ENCODE measurements around the gene FLNB.

FLNB gene

DNA sequence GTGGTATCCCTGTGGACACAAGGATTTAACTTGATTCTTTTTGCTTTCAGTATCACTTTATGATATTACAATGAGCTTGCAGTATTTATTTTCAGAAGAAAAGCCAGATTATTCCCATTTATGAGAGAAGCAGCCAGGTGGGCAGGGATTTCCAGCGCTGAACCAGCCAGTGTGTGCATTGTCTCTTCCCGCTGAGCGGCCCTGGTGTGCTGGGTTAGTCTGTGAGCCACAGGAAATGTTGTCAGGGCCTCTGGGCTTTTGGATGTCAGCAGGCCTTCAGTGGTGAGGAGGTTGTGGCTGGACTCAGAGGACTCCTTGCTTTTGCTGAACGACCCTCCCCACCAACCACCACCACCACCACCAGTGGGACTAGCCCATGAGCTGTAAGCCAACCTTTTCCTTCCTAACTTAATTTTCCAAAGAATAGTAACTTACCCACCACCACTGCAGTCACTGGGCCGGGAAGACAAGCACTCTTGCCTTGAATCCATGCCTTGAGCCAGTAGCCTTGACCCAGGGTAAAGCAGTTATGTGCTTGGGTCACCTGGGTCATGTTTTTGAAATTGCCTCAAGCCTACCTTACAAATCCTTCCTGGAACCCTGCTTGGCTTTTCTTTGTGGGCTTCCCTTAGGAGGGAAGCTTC, 33.1 kb downstream of the FLNB start:
- Histone ChIP-seq H3K4me2 (ENCODE audit: low read depth, low read length, poor library complexity, severe bottlenecking) (peak overlapping the region; percentile 61), H3K79me2 (ENCODE audit: insufficient read depth, low read length) (peaks cover 31% of the 10 kb centered on the region; the same call in 1 of the 2 replicates), H3K9me2 (replicated peaks; ENCODE audit: low read depth, low read length) (no peaks in the 10 kb centered on the region), H4K20me1 (ENCODE audit: insufficient read depth, low read length, poor library complexity, severe bottlenecking) (no peaks in the 10 kb centered on the region), H3K4me1 (ENCODE audit: insufficient read depth, low read length, poor library complexity, severe bottlenecking) (peaks cover 52% of the 10 kb centered on the region), H3K27me3 (ENCODE audit: insufficient read depth, low read length, poor library complexity, severe bottlenecking) (no peaks in the 10 kb centered on the region), H3F3A (ENCODE audit: low read depth) (no peaks in the 10 kb centered on the region), H3K36me3 (ENCODE audit: insufficient read depth, low read length) (no peaks in the 10 kb centered on the region), H3K9me3 (ENCODE audit: insufficient read depth, low read depth, low read length) (no peaks in the 10 kb centered on the region), H3K4me3 (ENCODE audit: low read length, poor library complexity, severe bottlenecking) (peak overlapping the region; percentile 27), H3K9ac (ENCODE audit: low read depth, low read length, poor library complexity, severe bottlenecking) (peak overlapping the region; percentile 30), H2AFZ (ENCODE audit: low read length) (no peak overlapping the region)
- TF ChIP-seq, protein P1, sequence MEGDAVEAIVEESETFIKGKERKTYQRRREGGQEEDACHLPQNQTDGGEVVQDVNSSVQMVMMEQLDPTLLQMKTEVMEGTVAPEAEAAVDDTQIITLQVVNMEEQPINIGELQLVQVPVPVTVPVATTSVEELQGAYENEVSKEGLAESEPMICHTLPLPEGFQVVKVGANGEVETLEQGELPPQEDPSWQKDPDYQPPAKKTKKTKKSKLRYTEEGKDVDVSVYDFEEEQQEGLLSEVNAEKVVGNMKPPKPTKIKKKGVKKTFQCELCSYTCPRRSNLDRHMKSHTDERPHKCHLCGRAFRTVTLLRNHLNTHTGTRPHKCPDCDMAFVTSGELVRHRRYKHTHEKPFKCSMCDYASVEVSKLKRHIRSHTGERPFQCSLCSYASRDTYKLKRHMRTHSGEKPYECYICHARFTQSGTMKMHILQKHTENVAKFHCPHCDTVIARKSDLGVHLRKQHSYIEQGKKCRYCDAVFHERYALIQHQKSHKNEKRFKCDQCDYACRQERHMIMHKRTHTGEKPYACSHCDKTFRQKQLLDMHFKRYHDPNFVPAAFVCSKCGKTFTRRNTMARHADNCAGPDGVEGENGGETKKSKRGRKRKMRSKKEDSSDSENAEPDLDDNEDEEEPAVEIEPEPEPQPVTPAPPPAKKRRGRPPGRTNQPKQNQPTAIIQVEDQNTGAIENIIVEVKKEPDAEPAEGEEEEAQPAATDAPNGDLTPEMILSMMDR (conservative IDR thresholded peaks at IDR 0.05; ENCODE audit: low read length) = no peak

DNA sequence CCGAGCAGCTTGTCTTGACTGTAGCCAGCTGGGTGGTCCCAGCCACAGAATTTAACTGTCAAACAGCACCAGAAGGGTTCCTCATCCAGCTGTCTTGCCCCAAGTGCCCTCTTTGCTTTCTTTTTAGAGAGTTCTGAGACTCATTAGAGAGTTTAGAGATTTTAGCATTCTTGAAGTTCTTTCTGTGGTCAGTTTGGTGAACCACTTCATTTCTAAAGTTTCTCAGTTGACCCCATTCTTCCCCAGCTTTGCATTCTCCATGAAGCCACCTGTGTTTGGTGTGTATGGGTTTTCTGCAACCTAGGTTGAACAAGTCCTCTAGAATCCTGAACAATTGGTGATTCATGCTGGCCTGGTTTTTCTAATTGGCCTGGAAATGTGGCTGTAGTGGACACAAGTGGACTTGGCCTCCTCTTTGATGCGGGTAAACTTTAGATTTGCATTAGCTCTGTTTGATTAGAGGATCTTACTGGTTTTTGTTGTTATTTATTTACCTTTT, 33.7 kb downstream of the FLNB start:
- Histone ChIP-seq H3K27me3 (ENCODE audit: insufficient read depth, low read length, poor library complexity, severe bottlenecking) (no peaks in the 10 kb centered on the region), H3K9me3 (ENCODE audit: insufficient read depth, low read depth, low read length) (no peaks in the 10 kb centered on the region), H3K9me2 (replicated peaks; ENCODE audit: low read depth, low read length) (no peaks in the 10 kb centered on the region), H3K4me2 (ENCODE audit: low read depth, low read length, poor library complexity, severe bottlenecking) (peak overlapping the region; percentile 61), H2AFZ (ENCODE audit: low read length) (no peak overlapping the region), H4K20me1 (ENCODE audit: insufficient read depth, low read length, poor library complexity, severe bottlenecking) (no peaks in the 10 kb centered on the region), H3K4me3 (ENCODE audit: low read length, poor library complexity, severe bottlenecking) (peak overlapping the region; percentile 27), H3K9ac (ENCODE audit: low read depth, low read length, poor library complexity, severe bottlenecking) (peak overlapping the region; percentile 30), H3K4me1 (ENCODE audit: insufficient read depth, low read length, poor library complexity, severe bottlenecking) (peaks cover 47% of the 10 kb centered on the region), H3K36me3 (ENCODE audit: insufficient read depth, low read length) (no peaks in the 10 kb centered on the region), H3F3A (ENCODE audit: low read depth) (no peaks in the 10 kb centered on the region), H3K79me2 (ENCODE audit: insufficient read depth, low read length) (peaks cover 31% of the 10 kb centered on the region; the same call in 1 of the 2 replicates)
- TF ChIP-seq, protein P1 (conservative IDR thresholded peaks at IDR 0.05; ENCODE audit: low read length) = no peak
- no peak for TF ChIP-seq EZH2phosphoT487 (IDR thresholded peaks at IDR 0.05; ENCODE audit: borderline replicate concordance)

DNA sequence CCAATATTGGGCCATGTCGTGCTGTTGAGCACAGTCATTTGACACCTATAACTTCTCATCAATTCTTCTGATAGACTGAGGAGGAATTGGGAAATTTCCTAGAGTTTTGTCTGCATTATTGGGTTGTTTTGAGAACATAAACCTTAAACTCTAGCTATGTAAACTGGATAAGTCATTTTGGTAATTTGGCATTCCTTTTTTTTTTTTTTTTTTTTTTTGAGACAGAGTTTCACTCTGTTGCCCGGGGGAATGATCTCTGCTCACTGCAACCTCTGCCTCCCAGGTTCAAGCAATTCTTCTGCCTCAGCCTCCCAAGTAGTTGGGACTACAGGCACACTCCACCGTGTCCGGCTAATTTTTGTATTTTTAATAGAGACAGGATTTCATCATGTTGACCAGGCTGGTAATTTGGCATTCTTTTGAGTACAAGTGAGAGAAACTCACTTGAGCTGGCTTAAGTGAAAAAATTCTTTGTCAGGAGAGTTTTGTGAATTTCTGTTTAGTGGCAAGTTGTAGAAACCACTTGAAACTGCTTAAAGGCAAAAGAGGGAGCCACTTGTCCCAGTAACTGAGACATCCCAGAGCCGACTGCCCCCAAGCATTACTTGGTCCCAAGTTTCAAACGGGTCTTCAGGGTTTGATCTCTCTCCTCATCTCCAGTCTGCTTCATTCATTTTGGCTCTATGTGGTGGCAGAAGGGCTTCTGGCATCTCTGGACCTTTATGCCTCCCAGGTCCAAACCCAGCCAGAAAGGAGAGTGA, 34.9 kb downstream of the FLNB start:
- no peaks in the 10 kb centered on the region for H3K27me3 ChIP-seq (ENCODE audit: insufficient read depth, low read length, poor library complexity, severe bottlenecking)
- H3K36me3 ChIP-seq (ENCODE audit: insufficient read depth, low read length) = no peaks in the 10 kb centered on the region
- no peak overlapping the region for H2AFZ ChIP-seq (ENCODE audit: low read length)
- H3K79me2 ChIP-seq (ENCODE audit: insufficient read depth, low read length) = peaks cover 31% of the 10 kb centered on the region; the same call in 1 of the 2 replicates
- no peaks in the 10 kb centered on the region for H3F3A ChIP-seq (ENCODE audit: low read depth)
- H3K4me3 ChIP-seq (ENCODE audit: low read length, poor library complexity, severe bottlenecking) = no peak overlapping the region
- H3K9me2 ChIP-seq (replicated peaks; ENCODE audit: low read depth, low read length) = no peaks in the 10 kb centered on the region
- H3K9me3 ChIP-seq (ENCODE audit: insufficient read depth, low read depth, low read length) = no peaks in the 10 kb centered on the region
- H3K4me2 ChIP-seq (ENCODE audit: low read depth, low read length, poor library complexity, severe bottlenecking) = no peak overlapping the region
- peaks cover 39% of the 10 kb centered on the region for H3K4me1 ChIP-seq (ENCODE audit: insufficient read depth, low read length, poor library complexity, severe bottlenecking)
- no peaks in the 10 kb centered on the region for H4K20me1 ChIP-seq (ENCODE audit: insufficient read depth, low read length, poor library complexity, severe bottlenecking)
- H3K9ac ChIP-seq (ENCODE audit: low read depth, low read length, poor library complexity, severe bottlenecking) = no peak overlapping the region
- TF ChIP-seq, protein P1 (conservative IDR thresholded peaks at IDR 0.05; ENCODE audit: low read length) = no peak
- TF ChIP-seq EZH2phosphoT487 (IDR thresholded peaks at IDR 0.05; ENCODE audit: borderline replicate concordance) = no peak

Data from Loucy (cell line).